ENCODE data around the gene CHN1. TPM values are rescaled to one million over a fixed set of nuclear protein-coding genes. Genes with fewer than 3 reads are reported as not detected.

CHN1 gene
- total RNA-seq, result 10 to 100 TPM in 1 of 2 donors, 1 to 10 TPM in 1; 8.3 to 15.5 TPM

GRCh38 chr2:175004980-175005732 is at the start of gene CHN1:
TSS of gene CHN1 (minus strand) at chr2:175005381. CDS start at chr2:175004912, 469 bp downstream.

GRCh38 chr2:174764280-174765255 is 240.6 kb downstream of the CHN1 start, which contains the start of gene CHRNA1:
TSS of gene CHRNA1 (minus strand) at chr2:174764472. CDS start at chr2:174764394, 78 bp downstream.

Small RNA genes within 50 kb of the gene (small RNA-seq; reads per million reads assigned to genes)
- gene RNU6-1290P, result 0 reads per million in 2 donors
- gene RNU6-763P, result 0 reads per million in 2 donors

Other genes with a start within 250 kb of the CHN1 start
- gene CHRNA1, start 240.9 kb downstream of the CHN1 start, total RNA-seq, result under 1 TPM; under 0.01 to 0.34 TPM
- gene ATF2, start 162.8 kb upstream of the CHN1 start, total RNA-seq, result 10 to 100 TPM; 55.7 to 64.9 TPM
- 100 to 1,000 TPM; 173 to 210 TPM for gene ATP5MC3, start 176.3 kb upstream of the CHN1 start, total RNA-seq